GM23338 (cell line): ENCODE results near the gene LCP1. TPM values are rescaled to one million over a fixed set of nuclear protein-coding genes. Genes with fewer than 3 reads are reported as not detected.

ENCODE experiments used
- ATAC-seq: fragments of 200-7000 bp; cut with Tn5 transposase; 3 replicates; pipeline ENCODE4 v1.9.1; 2020
- DNase-seq: peaks from one replicate; pipeline ENCODE4 v3.0.0-alpha.2; 2015; ENCODE audit warnings: low spot score
- H2AFZ ChIP-seq: fragments of 200-600 bp; sonication (generic); 2 replicates; pipeline ENCODE4 v1.8.0; 2016; ENCODE audit warnings: antibody characterized with exemption, mild to moderate bottlenecking, moderate library complexity
- H3F3A ChIP-seq: fragments of 200-600 bp; sonication (generic); replicated peaks from 2 replicates; pipeline ENCODE4 v1.8.0; 2017; ENCODE audit warnings: antibody characterized with exemption, mixed run types, low read depth
- H3K27ac ChIP-seq: fragments of 200-600 bp; sonication (generic); 2 replicates; pipeline ENCODE4 v1.6.1; 2016; ENCODE audit warnings: low read depth
- H3K27me3 ChIP-seq: fragments of 200-600 bp; sonication (generic); 2 replicates; pipeline ENCODE4 v1.8.0; 2016; ENCODE audit warnings: mild to moderate bottlenecking, mixed run types, moderate library complexity; ENCODE audit not compliant: insufficient read depth
- H3K36me3 ChIP-seq: fragments of 200-600 bp; sonication (generic); 2 replicates; pipeline ENCODE4 v1.8.0; 2016; ENCODE audit warnings: mild to moderate bottlenecking; ENCODE audit not compliant: insufficient read depth
- H3K4me1 ChIP-seq: fragments of 200-600 bp; sonication (generic); 2 replicates; pipeline ENCODE4 v1.8.0; 2016; ENCODE audit warnings: mild to moderate bottlenecking, moderate library complexity; ENCODE audit not compliant: insufficient read depth
- H3K4me2 ChIP-seq: fragments of 200-600 bp; sonication (generic); 2 replicates; pipeline ENCODE4 v1.7.1; 2017; ENCODE audit warnings: mixed run types
- H3K4me3 ChIP-seq: fragments of 200-600 bp; sonication (generic); 2 replicates; pipeline ENCODE4 v1.6.1; 2016; ENCODE audit warnings: mixed run types
- H3K79me2 ChIP-seq: fragments of 200-600 bp; sonication (generic); replicated peaks from 2 replicates; pipeline ENCODE4 v1.8.0; 2017; ENCODE audit warnings: mild to moderate bottlenecking; ENCODE audit not compliant: insufficient read depth
- H3K9me2 ChIP-seq: fragments of 200-600 bp; sonication (generic); 2 replicates; pipeline ENCODE4 v1.8.0; 2017; ENCODE audit not compliant: insufficient read depth
- H4K20me1 ChIP-seq: fragments of 200-600 bp; sonication (generic); replicated peaks from 2 replicates; pipeline ENCODE4 v1.8.0; 2017; ENCODE audit warnings: mild to moderate bottlenecking; ENCODE audit not compliant: insufficient read depth
- H3K27ac Mint-ChIP-seq: 2 replicates; pipeline ENCODE4 v1.8.0; 2020; ENCODE audit warnings: inconsistent platforms, mild to moderate bottlenecking, moderate library complexity, mixed read lengths
- H3K27me3 Mint-ChIP-seq: 3 replicates; pipeline ENCODE4 v1.8.0; 2022; ENCODE audit warnings: low read depth, mild to moderate bottlenecking, moderate library complexity, mixed read lengths, inconsistent platforms; ENCODE audit not compliant: insufficient read depth, poor library complexity
- H3K36me3 Mint-ChIP-seq: 3 replicates; pipeline ENCODE4 v1.8.0; 2021; ENCODE audit warnings: low read depth, mild to moderate bottlenecking, inconsistent platforms, moderate library complexity, mixed read lengths
- H3K4me1 Mint-ChIP-seq: 3 replicates; pipeline ENCODE4 v1.8.0; 2020; ENCODE audit warnings: mild to moderate bottlenecking, inconsistent platforms, mixed read lengths
- H3K4me3 Mint-ChIP-seq: 3 replicates; pipeline ENCODE4 v1.8.0; 2021; ENCODE audit warnings: moderate library complexity, mild to moderate bottlenecking, inconsistent platforms, mixed read lengths
- H3K9me3 Mint-ChIP-seq: 3 replicates; pipeline ENCODE4 v1.8.0; 2020; ENCODE audit warnings: moderate library complexity, mild to moderate bottlenecking, inconsistent platforms, mixed read lengths
- CREB1 ChIP-seq: fragments of 250-450 bp; sonication (Bioruptor Pico); IDR thresholded peaks from 2 replicates; pipeline ENCODE4 v1.5.0; 2020; ENCODE audit warnings: low read depth, mild to moderate bottlenecking, moderate library complexity
- EZH2 ChIP-seq: fragments of 200-600 bp; sonication (generic); IDR thresholded peaks from one replicate; pipeline ENCODE4 v1.8.0; 2017; ENCODE audit warnings: antibody characterized with exemption, mild to moderate bottlenecking, low read depth; ENCODE audit not compliant: unreplicated experiment
- EZH2phosphoT487 ChIP-seq: fragments of 200-600 bp; sonication (generic); IDR thresholded peaks from one replicate; pipeline ENCODE4 v1.8.1; 2018; ENCODE audit warnings: antibody characterized with exemption; ENCODE audit not compliant: unreplicated experiment
- JUNB ChIP-seq: IDR thresholded peaks from one replicate; pipeline ENCODE4 v1.6.1; 2016; ENCODE audit warnings: antibody characterized with exemption; ENCODE audit not compliant: unreplicated experiment
- NANOG ChIP-seq: IDR thresholded peaks from 2 replicates; pipeline ENCODE4 v1.6.1; 2016; ENCODE audit warnings: antibody characterized with exemption, borderline replicate concordance
- POLR2AphosphoS5 ChIP-seq: IDR thresholded peaks from 2 replicates; pipeline ENCODE4 v1.6.1; 2016; ENCODE audit warnings: antibody characterized with exemption, low read depth
- STAT1 ChIP-seq: IDR thresholded peaks from one replicate; pipeline ENCODE4 v1.6.1; 2016; ENCODE audit warnings: antibody characterized with exemption; ENCODE audit not compliant: unreplicated experiment
- ZNF114 ChIP-seq: fragments of 250-450 bp; sonication (Bioruptor Pico); IDR thresholded peaks from 2 replicates; pipeline ENCODE4 v1.5.0; 2020; ENCODE audit warnings: mild to moderate bottlenecking, moderate library complexity
- ZNF331 ChIP-seq: fragments of 250-450 bp; sonication (Bioruptor Pico); IDR thresholded peaks from 2 replicates; pipeline ENCODE4 v1.5.0; 2020; ENCODE audit warnings: low read depth, mild to moderate bottlenecking, moderate library complexity
- polyA plus RNA-seq: library from polyadenylated mRNA; unstranded; fragments of >200 nt; fragmentation: Nextera tagmentation; extraction: Ambion mirVana; gene quantifications from 2 replicates; pipeline ENCODE4 v1.2.1, GENCODE V29; 2016
- total RNA-seq: library from RNA; depleted of rRNA; stranded (reverse); fragments of >200 nt; shearing (Covaris generic); gene quantifications from 2 replicates; pipeline ENCODE4 v1.2.3, GENCODE V29; 2014
- TF ChIP-seq, protein P1 (sequence below): IDR thresholded peaks from 2 replicates; pipeline ENCODE4 v1.6.1; 2016; ENCODE audit warnings: antibody characterized with exemption
- TF ChIP-seq, protein P2 (sequence below): IDR thresholded peaks from one replicate; pipeline ENCODE4 v1.6.1; 2018; ENCODE audit warnings: antibody characterized with exemption; ENCODE audit not compliant: unreplicated experiment
- TF ChIP-seq, protein P3 (sequence below), 2 experiments: fragments of 200-600 bp in 1 of 2; sonication (generic) in 1 of 2; conservative IDR thresholded peaks; 2 replicates each; pipeline versions ENCODE4 v1.5.1 to v1.6.1; 2016 to 2017; ENCODE audit warnings: antibody characterized with exemption in 2 of 2, low read depth in 2 of 2, mild to moderate bottlenecking in 2 of 2, moderate library complexity in 1 of 2
- TF ChIP-seq, protein P4 (sequence below): fragments of 250-450 bp; sonication (Bioruptor Pico); IDR thresholded peaks from 2 replicates; pipeline ENCODE4 v1.5.0; 2020; ENCODE audit warnings: mild to moderate bottlenecking, moderate library complexity

LCP1 gene
- total and polyA plus RNA-seq, 2 experiments from 2014 or later = 1.9 to 3.4 TPM

DNA sequence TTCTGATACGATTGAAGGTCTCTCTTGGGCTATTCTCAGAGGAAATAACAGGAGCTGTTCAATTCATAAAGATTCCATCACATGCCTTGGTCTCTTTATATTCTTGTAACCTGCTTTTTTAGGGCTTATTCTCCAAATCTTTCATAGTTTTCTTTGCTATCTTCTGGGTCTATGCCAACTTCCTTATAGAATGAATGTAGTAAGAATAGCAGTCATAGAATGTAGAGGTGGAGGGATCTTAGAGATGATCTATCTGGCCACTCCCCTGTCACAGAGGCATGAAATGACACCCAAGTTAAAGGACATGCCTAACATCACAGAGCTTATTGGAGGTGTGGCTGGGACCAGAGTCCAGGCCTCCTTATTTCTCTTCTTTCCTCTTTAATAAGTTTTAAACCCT, 13.2 kb downstream of the LCP1 start:
- no peaks in the 10 kb centered on the region for H4K20me1 ChIP-seq
- ATAC-seq (no peak), DNase-seq (no peak)
- Mint-ChIP-seq H3K4me3 (no peak overlapping the region), H3K9me3 (0 out of 3 replicates have a peak, but pooled peaks cover 3% of the 10 kb centered on the region), H3K27ac (no peak overlapping the region), H3K27me3 (peaks cover 4% of the 10 kb centered on the region), H3K4me1 (peaks cover 20% of the 10 kb centered on the region), H3K36me3 (no peaks in the 10 kb centered on the region)
- H3K4me2 ChIP-seq = no peak overlapping the region
- H3K4me1 ChIP-seq = peaks cover 10% of the 10 kb centered on the region
- H3K27me3 ChIP-seq = no peaks in the 10 kb centered on the region
- H3K36me3 ChIP-seq = no peaks in the 10 kb centered on the region
- no peak overlapping the region for H3K27ac ChIP-seq
- H3K4me3 ChIP-seq = no peak overlapping the region
- H3K79me2 ChIP-seq = no peaks in the 10 kb centered on the region
- no peak for TF ChIP-seq EZH2phosphoT487
- TF ChIP-seq, protein P1, sequence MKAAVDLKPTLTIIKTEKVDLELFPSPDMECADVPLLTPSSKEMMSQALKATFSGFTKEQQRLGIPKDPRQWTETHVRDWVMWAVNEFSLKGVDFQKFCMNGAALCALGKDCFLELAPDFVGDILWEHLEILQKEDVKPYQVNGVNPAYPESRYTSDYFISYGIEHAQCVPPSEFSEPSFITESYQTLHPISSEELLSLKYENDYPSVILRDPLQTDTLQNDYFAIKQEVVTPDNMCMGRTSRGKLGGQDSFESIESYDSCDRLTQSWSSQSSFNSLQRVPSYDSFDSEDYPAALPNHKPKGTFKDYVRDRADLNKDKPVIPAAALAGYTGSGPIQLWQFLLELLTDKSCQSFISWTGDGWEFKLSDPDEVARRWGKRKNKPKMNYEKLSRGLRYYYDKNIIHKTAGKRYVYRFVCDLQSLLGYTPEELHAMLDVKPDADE = no peak
- no peak for TF ChIP-seq ZNF331 (CRISPR knock-in tag)
- TF ChIP-seq JUNB = no peak
- TF ChIP-seq, protein P2, sequence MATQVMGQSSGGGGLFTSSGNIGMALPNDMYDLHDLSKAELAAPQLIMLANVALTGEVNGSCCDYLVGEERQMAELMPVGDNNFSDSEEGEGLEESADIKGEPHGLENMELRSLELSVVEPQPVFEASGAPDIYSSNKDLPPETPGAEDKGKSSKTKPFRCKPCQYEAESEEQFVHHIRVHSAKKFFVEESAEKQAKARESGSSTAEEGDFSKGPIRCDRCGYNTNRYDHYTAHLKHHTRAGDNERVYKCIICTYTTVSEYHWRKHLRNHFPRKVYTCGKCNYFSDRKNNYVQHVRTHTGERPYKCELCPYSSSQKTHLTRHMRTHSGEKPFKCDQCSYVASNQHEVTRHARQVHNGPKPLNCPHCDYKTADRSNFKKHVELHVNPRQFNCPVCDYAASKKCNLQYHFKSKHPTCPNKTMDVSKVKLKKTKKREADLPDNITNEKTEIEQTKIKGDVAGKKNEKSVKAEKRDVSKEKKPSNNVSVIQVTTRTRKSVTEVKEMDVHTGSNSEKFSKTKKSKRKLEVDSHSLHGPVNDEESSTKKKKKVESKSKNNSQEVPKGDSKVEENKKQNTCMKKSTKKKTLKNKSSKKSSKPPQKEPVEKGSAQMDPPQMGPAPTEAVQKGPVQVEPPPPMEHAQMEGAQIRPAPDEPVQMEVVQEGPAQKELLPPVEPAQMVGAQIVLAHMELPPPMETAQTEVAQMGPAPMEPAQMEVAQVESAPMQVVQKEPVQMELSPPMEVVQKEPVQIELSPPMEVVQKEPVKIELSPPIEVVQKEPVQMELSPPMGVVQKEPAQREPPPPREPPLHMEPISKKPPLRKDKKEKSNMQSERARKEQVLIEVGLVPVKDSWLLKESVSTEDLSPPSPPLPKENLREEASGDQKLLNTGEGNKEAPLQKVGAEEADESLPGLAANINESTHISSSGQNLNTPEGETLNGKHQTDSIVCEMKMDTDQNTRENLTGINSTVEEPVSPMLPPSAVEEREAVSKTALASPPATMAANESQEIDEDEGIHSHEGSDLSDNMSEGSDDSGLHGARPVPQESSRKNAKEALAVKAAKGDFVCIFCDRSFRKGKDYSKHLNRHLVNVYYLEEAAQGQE = no peak
- no peak for TF ChIP-seq POLR2AphosphoS5
- no peak for TF ChIP-seq ZNF114 (CRISPR knock-in tag)
- no peak for TF ChIP-seq STAT1
- no peak for TF ChIP-seq EZH2
- TF ChIP-seq CREB1 (CRISPR knock-in tag) = no peak
- TF ChIP-seq, protein P3, sequence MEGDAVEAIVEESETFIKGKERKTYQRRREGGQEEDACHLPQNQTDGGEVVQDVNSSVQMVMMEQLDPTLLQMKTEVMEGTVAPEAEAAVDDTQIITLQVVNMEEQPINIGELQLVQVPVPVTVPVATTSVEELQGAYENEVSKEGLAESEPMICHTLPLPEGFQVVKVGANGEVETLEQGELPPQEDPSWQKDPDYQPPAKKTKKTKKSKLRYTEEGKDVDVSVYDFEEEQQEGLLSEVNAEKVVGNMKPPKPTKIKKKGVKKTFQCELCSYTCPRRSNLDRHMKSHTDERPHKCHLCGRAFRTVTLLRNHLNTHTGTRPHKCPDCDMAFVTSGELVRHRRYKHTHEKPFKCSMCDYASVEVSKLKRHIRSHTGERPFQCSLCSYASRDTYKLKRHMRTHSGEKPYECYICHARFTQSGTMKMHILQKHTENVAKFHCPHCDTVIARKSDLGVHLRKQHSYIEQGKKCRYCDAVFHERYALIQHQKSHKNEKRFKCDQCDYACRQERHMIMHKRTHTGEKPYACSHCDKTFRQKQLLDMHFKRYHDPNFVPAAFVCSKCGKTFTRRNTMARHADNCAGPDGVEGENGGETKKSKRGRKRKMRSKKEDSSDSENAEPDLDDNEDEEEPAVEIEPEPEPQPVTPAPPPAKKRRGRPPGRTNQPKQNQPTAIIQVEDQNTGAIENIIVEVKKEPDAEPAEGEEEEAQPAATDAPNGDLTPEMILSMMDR (conservative IDR thresholded peaks at IDR 0.05; ENCODE audit: low read depth in 2 of 2) = no peak
- no peak for TF ChIP-seq NANOG
- TF ChIP-seq, protein P4, sequence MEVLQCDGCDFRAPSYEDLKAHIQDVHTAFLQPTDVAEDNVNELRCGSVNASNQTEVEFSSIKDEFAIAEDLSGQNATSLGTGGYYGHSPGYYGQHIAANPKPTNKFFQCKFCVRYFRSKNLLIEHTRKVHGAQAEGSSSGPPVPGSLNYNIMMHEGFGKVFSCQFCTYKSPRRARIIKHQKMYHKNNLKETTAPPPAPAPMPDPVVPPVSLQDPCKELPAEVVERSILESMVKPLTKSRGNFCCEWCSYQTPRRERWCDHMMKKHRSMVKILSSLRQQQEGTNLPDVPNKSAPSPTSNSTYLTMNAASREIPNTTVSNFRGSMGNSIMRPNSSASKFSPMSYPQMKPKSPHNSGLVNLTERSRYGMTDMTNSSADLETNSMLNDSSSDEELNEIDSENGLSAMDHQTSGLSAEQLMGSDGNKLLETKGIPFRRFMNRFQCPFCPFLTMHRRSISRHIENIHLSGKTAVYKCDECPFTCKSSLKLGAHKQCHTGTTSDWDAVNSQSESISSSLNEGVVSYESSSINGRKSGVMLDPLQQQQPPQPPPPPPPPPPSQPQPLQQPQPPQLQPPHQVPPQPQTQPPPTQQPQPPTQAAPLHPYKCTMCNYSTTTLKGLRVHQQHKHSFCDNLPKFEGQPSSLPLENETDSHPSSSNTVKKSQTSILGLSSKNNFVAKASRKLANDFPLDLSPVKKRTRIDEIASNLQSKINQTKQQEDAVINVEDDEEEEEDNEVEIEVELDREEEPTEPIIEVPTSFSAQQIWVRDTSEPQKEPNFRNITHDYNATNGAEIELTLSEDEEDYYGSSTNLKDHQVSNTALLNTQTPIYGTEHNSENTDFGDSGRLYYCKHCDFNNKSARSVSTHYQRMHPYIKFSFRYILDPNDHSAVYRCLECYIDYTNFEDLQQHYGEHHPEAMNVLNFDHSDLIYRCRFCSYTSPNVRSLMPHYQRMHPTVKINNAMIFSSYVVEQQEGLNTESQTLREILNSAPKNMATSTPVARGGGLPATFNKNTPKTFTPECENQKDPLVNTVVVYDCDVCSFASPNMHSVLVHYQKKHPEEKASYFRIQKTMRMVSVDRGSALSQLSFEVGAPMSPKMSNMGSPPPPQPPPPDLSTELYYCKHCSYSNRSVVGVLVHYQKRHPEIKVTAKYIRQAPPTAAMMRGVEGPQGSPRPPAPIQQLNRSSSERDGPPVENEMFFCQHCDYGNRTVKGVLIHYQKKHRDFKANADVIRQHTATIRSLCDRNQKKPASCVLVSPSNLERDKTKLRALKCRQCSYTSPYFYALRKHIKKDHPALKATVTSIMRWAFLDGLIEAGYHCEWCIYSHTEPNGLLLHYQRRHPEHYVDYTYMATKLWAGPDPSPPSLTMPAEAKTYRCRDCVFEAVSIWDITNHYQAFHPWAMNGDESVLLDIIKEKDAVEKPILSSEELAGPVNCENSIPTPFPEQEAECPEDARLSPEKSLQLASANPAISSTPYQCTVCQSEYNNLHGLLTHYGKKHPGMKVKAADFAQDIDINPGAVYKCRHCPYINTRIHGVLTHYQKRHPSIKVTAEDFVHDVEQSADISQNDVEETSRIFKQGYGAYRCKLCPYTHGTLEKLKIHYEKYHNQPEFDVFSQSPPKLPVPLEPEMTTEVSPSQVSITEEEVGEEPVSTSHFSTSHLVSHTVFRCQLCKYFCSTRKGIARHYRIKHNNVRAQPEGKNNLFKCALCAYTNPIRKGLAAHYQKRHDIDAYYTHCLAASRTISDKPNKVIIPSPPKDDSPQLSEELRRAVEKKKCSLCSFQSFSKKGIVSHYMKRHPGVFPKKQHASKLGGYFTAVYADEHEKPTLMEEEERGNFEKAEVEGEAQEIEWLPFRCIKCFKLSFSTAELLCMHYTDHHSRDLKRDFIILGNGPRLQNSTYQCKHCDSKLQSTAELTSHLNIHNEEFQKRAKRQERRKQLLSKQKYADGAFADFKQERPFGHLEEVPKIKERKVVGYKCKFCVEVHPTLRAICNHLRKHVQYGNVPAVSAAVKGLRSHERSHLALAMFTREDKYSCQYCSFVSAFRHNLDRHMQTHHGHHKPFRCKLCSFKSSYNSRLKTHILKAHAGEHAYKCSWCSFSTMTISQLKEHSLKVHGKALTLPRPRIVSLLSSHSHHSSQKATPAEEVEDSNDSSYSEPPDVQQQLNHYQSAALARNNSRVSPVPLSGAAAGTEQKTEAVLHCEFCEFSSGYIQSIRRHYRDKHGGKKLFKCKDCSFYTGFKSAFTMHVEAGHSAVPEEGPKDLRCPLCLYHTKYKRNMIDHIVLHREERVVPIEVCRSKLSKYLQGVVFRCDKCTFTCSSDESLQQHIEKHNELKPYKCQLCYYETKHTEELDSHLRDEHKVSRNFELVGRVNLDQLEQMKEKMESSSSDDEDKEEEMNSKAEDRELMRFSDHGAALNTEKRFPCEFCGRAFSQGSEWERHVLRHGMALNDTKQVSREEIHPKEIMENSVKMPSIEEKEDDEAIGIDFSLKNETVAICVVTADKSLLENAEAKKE (CRISPR knock-in tag) = no peak
- H2AFZ ChIP-seq = no peak overlapping the region
- H3F3A ChIP-seq = no peaks in the 10 kb centered on the region
- no peaks in the 10 kb centered on the region for H3K9me2 ChIP-seq
